ENCODE results near the gene RPA1. TPM values are rescaled to one million over a fixed set of nuclear protein-coding genes. Genes with fewer than 3 reads are reported as not detected.

The RPA1 gene
- total RNA-seq, 1 donor from 2014 or later, result 30.9 TPM

DNA sequence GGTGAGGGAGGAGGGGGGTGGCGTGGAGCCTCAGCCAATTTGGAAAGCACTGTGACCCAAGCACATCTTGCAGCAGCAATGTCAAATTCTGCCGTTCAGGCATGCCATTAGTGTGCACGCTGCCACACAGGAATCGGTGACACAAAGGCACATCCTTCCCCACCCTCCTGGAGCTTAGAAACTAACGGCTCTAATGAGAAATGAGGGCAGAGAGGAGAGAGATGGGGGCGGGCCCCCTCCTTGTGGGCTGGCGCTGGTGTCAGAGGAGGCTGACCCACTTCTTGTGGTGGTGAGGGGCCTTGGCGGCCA, 100.5 kb downstream of the RPA1 start:
- Histone ChIP-seq H3K36me3 (no peaks in the 10 kb centered on the region), H3K9me3 (no peaks in the 10 kb centered on the region), H3K4me3 (no peak overlapping the region), H3K27ac (no peak overlapping the region), H3K27me3 (no peaks in the 10 kb centered on the region), H3K4me1 (peaks cover 10% of the 10 kb centered on the region)
- no peak for DNase-seq (ENCODE audit: extremely low spot score in 2 of 2)
- no peak for TF ChIP-seq POLR2AphosphoS5 (IDR thresholded peaks at IDR 0.05; ENCODE audit: insufficient read depth in 1 of 2, low read depth in 1 of 2)
- TF ChIP-seq POLR2A (IDR thresholded peaks at IDR 0.05), result no peak
- TF ChIP-seq, protein P1, sequence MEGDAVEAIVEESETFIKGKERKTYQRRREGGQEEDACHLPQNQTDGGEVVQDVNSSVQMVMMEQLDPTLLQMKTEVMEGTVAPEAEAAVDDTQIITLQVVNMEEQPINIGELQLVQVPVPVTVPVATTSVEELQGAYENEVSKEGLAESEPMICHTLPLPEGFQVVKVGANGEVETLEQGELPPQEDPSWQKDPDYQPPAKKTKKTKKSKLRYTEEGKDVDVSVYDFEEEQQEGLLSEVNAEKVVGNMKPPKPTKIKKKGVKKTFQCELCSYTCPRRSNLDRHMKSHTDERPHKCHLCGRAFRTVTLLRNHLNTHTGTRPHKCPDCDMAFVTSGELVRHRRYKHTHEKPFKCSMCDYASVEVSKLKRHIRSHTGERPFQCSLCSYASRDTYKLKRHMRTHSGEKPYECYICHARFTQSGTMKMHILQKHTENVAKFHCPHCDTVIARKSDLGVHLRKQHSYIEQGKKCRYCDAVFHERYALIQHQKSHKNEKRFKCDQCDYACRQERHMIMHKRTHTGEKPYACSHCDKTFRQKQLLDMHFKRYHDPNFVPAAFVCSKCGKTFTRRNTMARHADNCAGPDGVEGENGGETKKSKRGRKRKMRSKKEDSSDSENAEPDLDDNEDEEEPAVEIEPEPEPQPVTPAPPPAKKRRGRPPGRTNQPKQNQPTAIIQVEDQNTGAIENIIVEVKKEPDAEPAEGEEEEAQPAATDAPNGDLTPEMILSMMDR (IDR thresholded peaks at IDR 0.05), result no peak
- intact Hi-C loops (cut with DNase I), result no loop called here

DNA sequence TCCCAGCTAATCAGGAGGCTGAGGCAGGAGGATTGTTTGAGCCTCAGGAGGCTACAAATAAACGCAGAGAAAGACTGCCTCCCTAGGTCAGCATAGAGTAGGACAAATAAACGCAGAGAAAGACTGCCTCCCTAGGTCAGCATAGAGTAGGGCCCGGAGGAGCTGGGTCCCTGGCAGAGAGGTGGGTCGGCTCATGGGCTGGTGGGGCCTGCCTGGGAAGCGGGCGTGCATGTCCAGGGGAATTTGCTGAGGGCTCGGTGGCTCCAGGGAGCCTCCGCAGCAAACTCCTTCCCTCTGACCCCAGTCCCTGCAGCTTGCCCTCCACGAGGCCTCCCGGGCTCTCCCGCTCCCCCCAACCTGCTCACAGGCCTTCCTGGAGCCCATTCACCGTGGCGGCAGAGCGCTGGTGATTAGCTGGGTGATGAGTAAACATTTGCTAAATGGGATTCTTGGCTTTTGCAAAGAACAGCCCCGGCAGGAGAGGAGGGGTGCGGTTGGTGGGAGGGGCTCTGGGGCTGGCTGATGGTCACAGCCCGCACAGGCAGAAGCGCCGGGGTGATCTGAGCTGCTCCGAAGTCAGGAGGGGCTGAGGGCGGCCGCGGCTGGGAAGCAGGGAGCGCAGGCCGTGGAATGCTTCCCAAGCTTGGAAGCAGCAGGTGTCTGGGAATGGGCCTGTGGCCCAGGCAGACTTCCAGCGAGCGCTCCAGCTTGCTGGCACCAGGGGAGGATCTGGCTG, 102.2 kb downstream of the RPA1 start:
- intact Hi-C loops (cut with DNase I), result no loop called here
- Histone ChIP-seq H3K27ac (no peak overlapping the region), H3K36me3 (no peaks in the 10 kb centered on the region), H3K27me3 (no peaks in the 10 kb centered on the region), H3K9me3 (no peaks in the 10 kb centered on the region), H3K4me3 (no peak overlapping the region), H3K4me1 (peaks cover 10% of the 10 kb centered on the region)
- TF ChIP-seq POLR2A (IDR thresholded peaks at IDR 0.05) (no peak), POLR2AphosphoS5 (IDR thresholded peaks at IDR 0.05; ENCODE audit: insufficient read depth in 1 of 2, low read depth in 1 of 2) (no peak)
- TF ChIP-seq, protein P1 (IDR thresholded peaks at IDR 0.05), result no peak
- DNase-seq (ENCODE audit: extremely low spot score in 2 of 2), result no peak

DNA sequence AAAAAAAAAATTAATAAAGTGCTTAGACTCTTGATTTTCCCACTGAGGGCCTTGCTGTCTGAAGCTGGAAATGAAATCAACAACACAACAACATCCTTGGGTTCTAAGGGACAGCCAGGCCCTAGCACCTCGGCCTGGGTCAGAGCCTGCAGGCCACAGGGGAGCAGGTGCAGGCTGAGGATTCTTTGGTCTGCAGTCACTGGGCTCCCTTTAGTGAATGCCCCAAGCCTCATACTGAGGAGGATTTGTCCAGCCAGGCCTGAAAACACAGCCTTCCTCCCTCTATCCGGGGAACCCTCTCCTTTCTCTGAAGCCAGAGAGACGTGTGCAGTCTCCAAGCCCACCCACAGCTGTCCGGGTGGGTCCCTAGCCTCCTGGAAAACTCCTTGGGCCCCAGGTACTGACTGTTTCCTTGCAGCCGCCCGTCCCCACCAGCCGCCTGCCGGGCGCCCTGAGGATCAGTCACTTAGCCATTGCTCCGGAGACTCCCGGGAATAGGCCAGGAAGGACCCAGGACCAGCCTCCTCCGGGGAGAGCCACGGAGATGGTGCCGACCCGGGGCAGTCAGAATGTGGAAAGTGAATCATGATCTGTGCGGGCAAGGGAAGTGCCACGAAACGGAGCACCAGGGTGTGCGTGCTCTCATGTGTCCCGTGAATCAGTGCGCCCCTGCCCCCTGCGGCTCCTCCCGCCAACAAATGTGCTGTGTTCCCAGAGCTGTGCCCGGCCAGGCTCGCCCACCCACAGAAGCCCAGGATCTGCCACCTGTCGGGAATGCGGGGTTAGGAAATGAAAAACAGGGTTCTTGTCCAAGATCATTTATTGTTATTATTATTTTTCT, 104.3 kb downstream of the RPA1 start:
- Histone ChIP-seq H3K27me3 (no peaks in the 10 kb centered on the region), H3K27ac (no peak overlapping the region)
- intact Hi-C loops (cut with DNase I), result no loop called here

DNA sequence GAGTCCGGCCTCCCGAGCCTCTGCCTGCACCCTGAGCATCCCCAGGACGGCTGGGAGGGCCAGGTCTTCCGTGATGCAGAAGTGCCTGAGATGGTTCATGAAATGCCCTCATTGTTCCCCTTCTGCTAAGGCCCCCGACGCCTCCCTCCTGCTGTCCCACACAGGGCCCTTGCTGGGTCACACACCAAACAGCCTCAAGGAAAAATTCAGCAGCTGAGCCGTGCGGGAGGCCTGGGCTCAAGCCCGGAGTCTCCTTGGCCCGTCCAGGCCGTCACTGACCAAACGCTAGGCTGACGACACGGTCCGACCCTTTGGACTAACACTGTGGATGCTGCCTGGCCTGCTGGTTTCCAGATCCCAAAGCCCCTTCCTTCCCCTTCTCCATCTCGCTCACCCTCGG, 105.1 kb downstream of the RPA1 start:
- Histone ChIP-seq H3K27ac (no peak overlapping the region), H3K27me3 (no peaks in the 10 kb centered on the region), H3K4me1 (peaks cover 14% of the 10 kb centered on the region), H3K36me3 (no peaks in the 10 kb centered on the region), H3K9me3 (no peaks in the 10 kb centered on the region), H3K4me3 (no peak overlapping the region)
- TF ChIP-seq POLR2AphosphoS5 (IDR thresholded peaks at IDR 0.05; ENCODE audit: insufficient read depth in 1 of 2, low read depth in 1 of 2) (no peak), POLR2A (IDR thresholded peaks at IDR 0.05) (no peak)
- TF ChIP-seq, protein P1 (IDR thresholded peaks at IDR 0.05), result no peak
- intact Hi-C loops (cut with DNase I), result no loop called here
- no peak for DNase-seq (ENCODE audit: extremely low spot score in 2 of 2)

More for the DNA sequence above, 104.3 kb downstream of the RPA1 start:
- DNase-seq (ENCODE audit: extremely low spot score in 2 of 2), result no peak
- peaks cover 10% of the 10 kb centered on the region for H3K4me1 ChIP-seq
- H3K36me3 ChIP-seq, result no peaks in the 10 kb centered on the region
- H3K9me3 ChIP-seq, result no peaks in the 10 kb centered on the region
- H3K4me3 ChIP-seq, result no peak overlapping the region
- TF ChIP-seq POLR2AphosphoS5 (IDR thresholded peaks at IDR 0.05; ENCODE audit: insufficient read depth in 1 of 2, low read depth in 1 of 2) (no peak), POLR2A (IDR thresholded peaks at IDR 0.05) (no peak)
- TF ChIP-seq, protein P1 (IDR thresholded peaks at IDR 0.05), result no peak

DNA sequence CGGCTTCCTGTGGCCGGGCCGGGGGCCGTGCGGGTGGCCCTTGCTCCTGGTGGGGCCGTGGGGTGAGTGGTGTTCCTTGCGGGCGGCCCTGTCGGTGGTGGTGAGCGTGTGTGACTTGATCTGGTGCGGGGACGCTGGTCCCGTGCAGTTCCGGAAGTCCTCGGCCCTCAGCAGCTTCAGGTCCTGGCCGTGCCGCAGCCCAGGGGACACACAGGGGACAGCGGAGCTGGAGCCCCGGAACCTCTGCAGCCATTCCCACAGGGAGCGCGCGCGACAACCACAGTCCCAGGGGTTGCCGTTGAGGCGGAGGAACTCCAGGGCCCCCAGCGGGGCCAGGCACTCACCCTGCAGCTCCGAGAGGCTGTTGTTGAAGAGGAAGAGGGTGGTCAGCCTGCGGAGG, 107.0 kb downstream of the RPA1 start:
- Histone ChIP-seq H3K9me3 (no peaks in the 10 kb centered on the region), H3K27ac (no peak overlapping the region), H3K27me3 (no peaks in the 10 kb centered on the region), H3K4me1 (peaks cover 23% of the 10 kb centered on the region), H3K4me3 (no peak overlapping the region), H3K36me3 (no peaks in the 10 kb centered on the region)
- no peak for DNase-seq (ENCODE audit: extremely low spot score in 2 of 2)
- TF ChIP-seq POLR2A (IDR thresholded peaks at IDR 0.05) (no peak), POLR2AphosphoS5 (IDR thresholded peaks at IDR 0.05; ENCODE audit: insufficient read depth in 1 of 2, low read depth in 1 of 2) (no peak)
- TF ChIP-seq, protein P1 (IDR thresholded peaks at IDR 0.05), result no peak
- intact Hi-C loops (cut with DNase I), result no loop called here
